Right atrium auricular region (tissue), 2 donors: ENCODE results near the gene GRIN2A. TPM values are rescaled to one million over a fixed set of nuclear protein-coding genes. Genes with fewer than 3 reads are reported as not detected.

Experiments used
- DNase-seq: peaks from one replicate; pipeline ENCODE4 v3.0.0-alpha.2; 2019; ENCODE audit warnings: low spot score
- H3K27ac ChIP-seq, 2 donors: fragments of 200-600 bp; sonication (generic); 1 replicate in 1 of 2; 2 replicates in 1 of 2; pipeline ENCODE4 v1.5.1; 2016 to 2019
- H3K27me3 ChIP-seq, 2 donors: fragments of 200-600 bp; sonication (generic); one replicate each; pipeline versions ENCODE4 v1.5.1 to v1.6.0; 2017 to 2019
- H3K36me3 ChIP-seq: fragments of 200-600 bp; sonication (generic); one replicate; pipeline ENCODE4 v1.5.1; 2016
- H3K4me1 ChIP-seq, 2 donors: fragments of 200-600 bp; sonication (generic); one replicate each; pipeline versions ENCODE4 v1.5.1 to v1.6.0; 2017 to 2019
- H3K4me3 ChIP-seq, 2 donors: fragments of 200-600 bp; sonication (generic); 1 replicate in 1 of 2; 2 replicates in 1 of 2; pipeline ENCODE4 v1.5.1; 2017 to 2019; ENCODE audit warnings: mild to moderate bottlenecking in 1 of 2, moderate library complexity in 1 of 2
- H3K9me3 ChIP-seq, 2 donors: fragments of 200-600 bp; sonication (generic); one replicate each; pipeline ENCODE4 v1.5.1; 2019
- total RNA-seq, 2 donors: library from RNA; depleted of rRNA; stranded (reverse); fragments of >200 nt; gene quantifications; one replicate each; pipeline ENCODE4 v1.1.0, GENCODE V29; 2016
- TF ChIP-seq, protein P1 (sequence below), 2 donors: fragments of 200-600 bp; sonication (generic); IDR thresholded peaks; one replicate each; pipeline ENCODE4 v1.5.1; 2019; ENCODE audit warnings: antibody characterized with exemption in 2 of 2

The GRIN2A gene
- total RNA-seq, 2 donors from 2014 or later, result 3.8 to 7.4 TPM

DNA sequence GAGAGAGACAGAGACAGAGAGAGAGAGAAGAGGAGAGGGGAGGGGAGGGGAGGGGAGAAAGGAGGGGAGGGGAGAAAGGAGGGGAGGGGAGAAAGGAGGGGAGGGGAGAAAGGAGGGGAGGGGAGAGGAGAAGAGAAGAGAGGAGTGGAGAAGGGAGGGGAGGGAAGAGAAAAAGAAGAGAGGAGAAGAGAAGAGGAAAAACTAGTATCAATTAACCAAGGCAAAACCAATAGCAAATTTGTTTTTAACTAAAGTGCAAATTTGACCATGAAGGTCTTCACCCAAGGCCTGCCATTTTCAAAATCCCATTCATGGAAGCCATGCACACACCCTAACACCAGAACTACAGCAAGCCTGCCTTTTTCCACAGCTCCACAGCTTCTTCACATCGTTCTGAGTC lies 16.6 kb downstream of the GRIN2A start:
- no peak overlapping the region for H3K4me3 ChIP-seq
- no peaks in the 10 kb centered on the region for H3K9me3 ChIP-seq
- DNase-seq, result no peak
- H3K27me3 ChIP-seq, result no peaks in the 10 kb centered on the region
- TF ChIP-seq, protein P1, sequence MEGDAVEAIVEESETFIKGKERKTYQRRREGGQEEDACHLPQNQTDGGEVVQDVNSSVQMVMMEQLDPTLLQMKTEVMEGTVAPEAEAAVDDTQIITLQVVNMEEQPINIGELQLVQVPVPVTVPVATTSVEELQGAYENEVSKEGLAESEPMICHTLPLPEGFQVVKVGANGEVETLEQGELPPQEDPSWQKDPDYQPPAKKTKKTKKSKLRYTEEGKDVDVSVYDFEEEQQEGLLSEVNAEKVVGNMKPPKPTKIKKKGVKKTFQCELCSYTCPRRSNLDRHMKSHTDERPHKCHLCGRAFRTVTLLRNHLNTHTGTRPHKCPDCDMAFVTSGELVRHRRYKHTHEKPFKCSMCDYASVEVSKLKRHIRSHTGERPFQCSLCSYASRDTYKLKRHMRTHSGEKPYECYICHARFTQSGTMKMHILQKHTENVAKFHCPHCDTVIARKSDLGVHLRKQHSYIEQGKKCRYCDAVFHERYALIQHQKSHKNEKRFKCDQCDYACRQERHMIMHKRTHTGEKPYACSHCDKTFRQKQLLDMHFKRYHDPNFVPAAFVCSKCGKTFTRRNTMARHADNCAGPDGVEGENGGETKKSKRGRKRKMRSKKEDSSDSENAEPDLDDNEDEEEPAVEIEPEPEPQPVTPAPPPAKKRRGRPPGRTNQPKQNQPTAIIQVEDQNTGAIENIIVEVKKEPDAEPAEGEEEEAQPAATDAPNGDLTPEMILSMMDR (IDR thresholded peaks at IDR 0.05), result no peak
- H3K36me3 ChIP-seq, result no peaks in the 10 kb centered on the region
- H3K27ac ChIP-seq, result no peak overlapping the region
- H3K4me1 ChIP-seq, result no peaks in the 10 kb centered on the region

DNA sequence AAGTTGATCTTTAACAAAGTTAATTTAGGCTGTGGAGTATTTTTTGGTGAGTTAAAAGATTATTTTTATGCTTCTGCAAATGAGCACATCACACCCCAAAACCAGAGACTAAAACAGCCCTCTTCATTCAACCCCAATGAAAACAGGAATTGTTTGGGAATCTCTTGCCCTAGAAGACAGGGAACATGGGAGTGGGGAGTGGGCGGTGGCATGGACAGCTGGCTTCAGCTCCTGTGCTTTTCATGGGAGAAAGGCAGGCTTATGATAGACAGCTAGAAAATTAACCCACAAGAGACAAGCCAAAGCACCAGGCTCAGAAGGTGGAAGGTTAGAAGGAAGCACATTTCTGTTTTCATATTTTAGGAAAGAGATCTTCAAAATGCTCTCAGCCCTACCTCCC lies 19.2 kb downstream of the GRIN2A start:
- Histone ChIP-seq H3K9me3 (no peaks in the 10 kb centered on the region), H3K4me3 (no peak overlapping the region), H3K4me1 (no peaks in the 10 kb centered on the region), H3K27me3 (no peaks in the 10 kb centered on the region), H3K36me3 (no peaks in the 10 kb centered on the region), H3K27ac (no peak overlapping the region)
- TF ChIP-seq, protein P1 (IDR thresholded peaks at IDR 0.05), result no peak
- no peak for DNase-seq

DNA sequence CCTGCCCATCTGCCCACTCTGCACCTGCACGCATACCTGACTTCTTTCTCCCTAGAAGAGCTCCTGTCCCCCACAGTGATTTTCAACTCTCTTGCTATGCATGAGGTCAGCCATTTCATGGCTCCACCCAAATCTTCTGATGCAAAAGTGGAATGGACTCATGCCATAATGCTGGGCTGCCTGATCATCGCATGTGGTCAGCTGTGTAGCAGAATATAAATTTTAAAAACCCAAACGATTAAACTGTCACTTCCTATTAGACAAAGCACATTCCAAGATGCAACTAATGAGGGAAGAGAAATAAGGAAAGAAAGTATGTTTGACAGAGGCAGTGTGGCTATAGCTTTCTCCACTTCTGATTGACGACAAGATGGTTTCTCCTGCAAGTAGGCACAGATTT lies 26.1 kb downstream of the GRIN2A start:
- DNase-seq, result no peak
- no peak overlapping the region for H3K4me3 ChIP-seq
- no peaks in the 10 kb centered on the region for H3K4me1 ChIP-seq
- no peaks in the 10 kb centered on the region for H3K9me3 ChIP-seq
- no peaks in the 10 kb centered on the region for H3K36me3 ChIP-seq
- H3K27me3 ChIP-seq, result no peaks in the 10 kb centered on the region
- H3K27ac ChIP-seq, result no peak overlapping the region
- TF ChIP-seq, protein P1 (IDR thresholded peaks at IDR 0.05), result no peak

DNA sequence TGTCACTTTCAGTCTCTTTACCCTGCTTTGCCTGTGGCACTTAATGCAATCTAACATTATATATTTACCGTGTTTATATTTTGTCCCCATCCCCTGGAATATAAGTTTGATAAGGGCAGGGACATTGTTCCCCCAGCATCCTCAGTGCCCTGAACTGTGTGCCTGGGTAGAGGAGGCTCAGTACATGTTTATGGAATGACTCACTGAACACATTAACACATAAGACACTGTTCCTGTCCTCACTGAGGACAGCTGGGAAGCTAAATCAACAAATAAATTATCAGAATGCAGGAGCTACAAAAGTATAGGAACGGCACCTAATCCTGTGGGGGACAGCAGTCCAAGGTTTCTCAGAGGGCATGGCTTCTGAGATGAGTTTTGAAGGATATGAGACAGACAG lies 27.8 kb downstream of the GRIN2A start:
- Histone ChIP-seq H3K27me3 (no peaks in the 10 kb centered on the region), H3K27ac (no peak overlapping the region), H3K9me3 (no peaks in the 10 kb centered on the region), H3K4me3 (no peak overlapping the region), H3K36me3 (no peaks in the 10 kb centered on the region), H3K4me1 (no peaks in the 10 kb centered on the region)
- no peak for DNase-seq
- TF ChIP-seq, protein P1 (IDR thresholded peaks at IDR 0.05), result no peak

DNA sequence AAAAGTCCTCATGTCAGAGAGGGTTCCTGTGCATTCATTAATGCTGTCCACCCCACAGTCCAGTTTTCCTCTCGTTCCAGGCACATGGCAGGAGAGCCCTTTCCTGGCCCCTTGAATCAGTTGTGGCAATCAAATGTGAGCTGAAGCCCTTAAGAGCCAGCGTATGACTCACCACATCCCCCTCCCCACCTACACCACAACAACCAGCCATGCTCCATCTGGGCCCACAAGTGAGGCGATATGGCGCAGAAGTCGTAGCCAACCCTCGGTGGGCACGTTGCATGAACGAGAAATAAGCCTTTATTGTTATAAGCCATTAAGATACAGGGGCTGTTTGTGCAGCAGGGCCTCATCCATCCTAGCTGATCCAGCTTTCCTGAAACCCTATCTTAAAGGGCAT lies 28.2 kb downstream of the GRIN2A start:
- TF ChIP-seq, protein P1 (IDR thresholded peaks at IDR 0.05), result no peak
- H3K27ac ChIP-seq, result no peak overlapping the region
- H3K36me3 ChIP-seq, result no peaks in the 10 kb centered on the region
- H3K4me1 ChIP-seq, result no peaks in the 10 kb centered on the region
- no peaks in the 10 kb centered on the region for H3K9me3 ChIP-seq
- DNase-seq, result no peak
- H3K4me3 ChIP-seq, result no peak overlapping the region
- no peaks in the 10 kb centered on the region for H3K27me3 ChIP-seq

DNA sequence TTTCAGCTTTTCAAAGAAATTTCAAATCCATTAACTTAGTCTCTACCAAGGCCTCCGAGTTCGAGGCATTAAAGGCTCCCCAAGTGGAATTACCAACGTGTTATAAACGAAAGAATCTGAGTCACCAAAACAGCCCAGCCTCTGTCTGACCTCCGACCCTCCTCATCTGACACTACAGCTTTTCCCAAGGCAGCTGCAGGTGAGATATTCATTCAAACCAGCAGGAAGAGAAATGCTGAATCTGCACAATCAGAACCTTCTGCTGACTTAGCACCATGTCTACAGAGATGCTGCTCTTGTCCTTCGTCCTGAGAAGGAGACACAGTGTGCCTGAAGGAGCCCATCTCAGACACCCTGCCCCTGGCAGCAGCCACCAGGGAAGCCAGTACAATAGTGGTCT lies 30.5 kb downstream of the GRIN2A start:
- TF ChIP-seq, protein P1 (IDR thresholded peaks at IDR 0.05), result no peak
- Histone ChIP-seq H3K4me3 (no peak overlapping the region), H3K9me3 (no peaks in the 10 kb centered on the region), H3K4me1 (no peaks in the 10 kb centered on the region), H3K27me3 (no peaks in the 10 kb centered on the region), H3K27ac (no peak overlapping the region), H3K36me3 (no peaks in the 10 kb centered on the region)
- no peak for DNase-seq
